Gastrocnemius medialis (tissue), 4 donors: ENCODE data around the gene PRKAR1A. TPM values are rescaled to one million over a fixed set of nuclear protein-coding genes. Genes with fewer than 3 reads are reported as not detected.
A peak's percentile ranks its signal among the peaks of the same experiment; 100 is the strongest.

Experiments
- ATAC-seq, 2 donors: fragments of 150-250 bp; one replicate each; pipeline ENCODE4 v1.9.1; 2016
- DNase-seq, 2 donors: peaks; one replicate each; pipeline ENCODE4 v3.0.0-alpha.2; 2019
- H3K27ac ChIP-seq, 4 donors: fragments of 200-600 bp; sonication (generic); 1 replicate in 1 of 4; 2 replicates in 3 of 4; pipeline ENCODE4 v1.5.1; 2016 to 2018; ENCODE audit warnings: mild to moderate bottlenecking in 2 of 4, moderate library complexity in 1 of 4
- H3K27me3 ChIP-seq, 3 donors: fragments of 200-600 bp; sonication (generic) in 2 of 3; 1 replicate in 1 of 3; 2 replicates in 2 of 3; pipeline versions ENCODE4 v1.5.1 to v1.6.0; 2016 to 2019; ENCODE audit warnings: mild to moderate bottlenecking in 1 of 3, moderate library complexity in 1 of 3
- H3K36me3 ChIP-seq, 2 donors: fragments of 200-600 bp; sonication (generic) in 1 of 2; one replicate each; pipeline ENCODE4 v1.5.1; 2017 to 2018
- H3K4me1 ChIP-seq, 2 donors: fragments of 200-600 bp; sonication (generic) in 1 of 2; one replicate each; pipeline ENCODE4 v1.5.1; 2016 to 2017; ENCODE audit warnings: mild to moderate bottlenecking in 2 of 2
- H3K4me3 ChIP-seq, 4 donors: fragments of 200-600 bp; sonication (generic) in 3 of 4; 1 replicate in 1 of 4; 2 replicates in 3 of 4; pipeline ENCODE4 v1.5.1; 2016 to 2019; ENCODE audit warnings: mild to moderate bottlenecking in 2 of 4
- H3K9me3 ChIP-seq, 3 donors: fragments of 200-600 bp; sonication (generic) in 2 of 3; 1 replicate in 1 of 3; 2 replicates in 2 of 3; pipeline ENCODE4 v1.5.1; 2016 to 2019
- CTCF ChIP-seq, 5 experiments: fragments of 450-650 bp in 3 of 5; fragments of 200-600 bp in 2 of 5; sonication (generic) in 2 of 5; IDR thresholded peaks in 4 of 5; conservative IDR thresholded peaks in 1 of 5; 1 replicate in 4 of 5; 2 replicates in 1 of 5; pipeline ENCODE4 v1.5.1; 2016 to 2019; ENCODE audit warnings: antibody characterized with exemption in 5 of 5, mild to moderate bottlenecking in 3 of 5, moderate library complexity in 3 of 5
- POLR2A ChIP-seq, 2 donors: fragments of 450-650 bp; IDR thresholded peaks; one replicate each; pipeline ENCODE4 v1.6.1; 2017; ENCODE audit warnings: antibody characterized with exemption in 2 of 2, mild to moderate bottlenecking in 2 of 2, moderate library complexity in 2 of 2
- in situ Hi-C, 4 donors: fragments of 200-750 bp; cut with MboI; loops; one replicate each; pipeline versions ENCODE4 v1.15.0 to v1.8.0; 2017; ENCODE audit warnings: low sequenced_read_pairs in 4 of 4
- intact Hi-C: fragments of 100-400 bp; cut with DNase I; formaldehyde crosslinking; loops from one replicate; pipeline ENCODE4 v1.15.1; 2023; ENCODE audit warnings: low total_unique reads
- total RNA-seq, 4 donors: library from RNA; depleted of rRNA; stranded (reverse); fragments of >200 nt; gene quantifications; one replicate each; pipeline versions ENCODE4 v1.1.0 to v1.2.3, GENCODE V29; 2016

PRKAR1A gene
- total RNA-seq, 4 donors from 2014 or later = 271 to 656 (median 557) TPM

GRCh38 chr17:68533887-68534694 lies 21.9 kb downstream of the PRKAR1A start:
- Histone ChIP-seq H3K4me3 (no peak overlapping the region), H3K27me3 (no peaks in the 10 kb centered on the region), H3K36me3 (peaks cover 3 to 71% of the 10 kb centered on the region in 2 donors), H3K9me3 (no peaks in the 10 kb centered on the region), H3K27ac (peak overlapping the region in 1 of 4 donors; percentile 15), H3K4me1 (peaks cover 16 to 23% of the 10 kb centered on the region in 2 donors)
- ATAC-seq = no peak
- TF ChIP-seq POLR2A (IDR thresholded peaks at IDR 0.05) (no peak), CTCF (IDR thresholded peaks at IDR 0.05 in 4 of 5, conservative IDR thresholded peaks at IDR 0.05 in 1 of 5) (peak in 3 of 5 experiments; percentile 27 to 35 (median 30))
- intact Hi-C loops = no loop called here
- DNase-seq = no peak
- in situ Hi-C loops = loop anchor here (10.0 to 25.0 kb wide), 4 partner anchors 81 to 703 kb away; partner anchors contain the start of gene ABCA10 (in 2 of the 4)

- no peak for ATAC-seq
- in situ Hi-C loops (loop anchor here (10.0 to 25.0 kb wide), 4 partner anchors 80 to 703 kb away; partner anchors contain the start of gene ABCA10 (in 2 of the 4)), intact Hi-C loops (loop anchor here (5.0 kb wide), 1 partner anchor 223 kb away; no protein-coding TSS in a partner anchor)
- Histone ChIP-seq H3K27me3 (no peaks in the 10 kb centered on the region), H3K27ac (no peak overlapping the region), H3K36me3 (peaks cover 3 to 68% of the 10 kb centered on the region in 2 donors), H3K9me3 (no peaks in the 10 kb centered on the region), H3K4me1 (peaks cover 16 to 23% of the 10 kb centered on the region in 2 donors), H3K4me3 (no peak overlapping the region)
- no peak for DNase-seq
- no peak for TF ChIP-seq POLR2A (IDR thresholded peaks at IDR 0.05)
- no peak for TF ChIP-seq CTCF (IDR thresholded peaks at IDR 0.05 in 4 of 5, conservative IDR thresholded peaks at IDR 0.05 in 1 of 5)
These were observed 22.5 kb downstream of the PRKAR1A start for GRCh38 chr17:68534695-68535088.

- in situ Hi-C loops (loop anchor here (10.0 to 25.0 kb wide), 4 partner anchors 79 to 701 kb away; partner anchors contain the start of gene ABCA10 (in 2 of the 4)), intact Hi-C loops (loop anchor here (5.0 kb wide), 1 partner anchor 221 kb away; no protein-coding TSS in a partner anchor)
- Histone ChIP-seq H3K4me1 (peaks cover 16 to 23% of the 10 kb centered on the region in 2 donors), H3K4me3 (no peak overlapping the region), H3K27me3 (no peaks in the 10 kb centered on the region), H3K36me3 (peaks cover 0 to 68% of the 10 kb centered on the region in 2 donors), H3K9me3 (no peaks in the 10 kb centered on the region), H3K27ac (peak overlapping the region in 2 of 4 donors; percentile 10 to 14)
- DNase-seq = no peak
- no peak for ATAC-seq
- no peak for TF ChIP-seq CTCF (IDR thresholded peaks at IDR 0.05 in 4 of 5, conservative IDR thresholded peaks at IDR 0.05 in 1 of 5)
These were observed 23.7 kb downstream of the PRKAR1A start for GRCh38 chr17:68535922-68536321.

- Histone ChIP-seq H3K9me3 (no peaks in the 10 kb centered on the region), H3K27ac (peak overlapping the region in 1 of 4 donors; percentile 31), H3K27me3 (no peaks in the 10 kb centered on the region), H3K4me3 (no peak overlapping the region), H3K36me3 (peaks cover 0 to 49% of the 10 kb centered on the region in 2 donors), H3K4me1 (peaks cover 18 to 23% of the 10 kb centered on the region in 2 donors)
- TF ChIP-seq POLR2A (IDR thresholded peaks at IDR 0.05) (no peak), CTCF (IDR thresholded peaks at IDR 0.05 in 4 of 5, conservative IDR thresholded peaks at IDR 0.05 in 1 of 5) (no peak)
- ATAC-seq (no peak), DNase-seq (no peak)
- intact Hi-C loops (loop anchor here (5.0 kb wide), 2 partner anchors 72 to 217 kb away; no protein-coding TSS in a partner anchor), in situ Hi-C loops (loop anchor here (10.0 to 25.0 kb wide), 4 partner anchors 75 to 697 kb away; partner anchors contain the start of gene ABCA10 (in 2 of the 4))
These were observed 27.6 kb downstream of the PRKAR1A start for GRCh38 chr17:68539548-68540467.
